Retinal pigment epithelial cell (primary cell): Measurements from ENCODE around the gene SLC6A4.
"Not testable (repeated sequence)": the region's sequence is repeated elsewhere in the genome, so short reads cannot be mapped to it uniquely, and the experiment has no call there.

Source experiments
- DNase-seq: peaks from one replicate; pipeline ENCODE4 v3.0.0-alpha.2; 2010; ENCODE audit warnings: low read depth
- H3K4me3 ChIP-seq: 2 replicates; pipeline ENCODE4 v1.5.1; 2011; ENCODE audit warnings: mild to moderate bottlenecking, low read length, control low read depth, moderate library complexity
- CTCF ChIP-seq: conservative IDR thresholded peaks from 2 replicates; pipeline ENCODE4 v1.5.1; 2011; ENCODE audit warnings: low read depth, low read length, control low read depth, inconsistent platforms

SLC6A4 gene

GRCh38 chr17:30151471-30151870 is 84.0 kb downstream of the SLC6A4 start:
- DNase-seq = no peak
- H3K4me3 ChIP-seq = no peak overlapping the region
- no peak for TF ChIP-seq CTCF

GRCh38 chr17:30148376-30148775 is 87.1 kb downstream of the SLC6A4 start:
- DNase-seq = no peak
- no peak overlapping the region for H3K4me3 ChIP-seq
- TF ChIP-seq CTCF = no peak

- DNase-seq = peak; percentile 13
Measured at GRCh38 chr17:30147860-30148259, 87.6 kb downstream of the SLC6A4 start.

More at GRCh38 chr17:30147860-30148259, 87.6 kb downstream of the SLC6A4 start:
- H3K4me3 ChIP-seq = not testable (repeated sequence)
